WTC11 (cell line): ENCODE data around the gene U2AF2. TPM values are rescaled to one million over a fixed set of nuclear protein-coding genes. Genes with fewer than 3 reads are reported as not detected.

Experiments
- ATAC-seq: fragments of 200-7000 bp; cut with Tn5 transposase; 2 replicates; pipeline ENCODE4 v1.10.0; 2021; ENCODE audit warnings: mild to moderate bottlenecking, moderate library complexity
- CTCF ChIA-PET: fragments of 300-600 bp; sonication (Branson Sonifier 250); formaldehyde crosslinking; loops from one replicate; lab custom pipeline; 2021; ENCODE audit warnings: antibody characterized with exemption; lab: Charles Lee
- POLR2A ChIA-PET: fragments of 350-600 bp; sonication (Branson Sonifier 250); formaldehyde crosslinking; loops from one replicate; lab custom pipeline; 2021; ENCODE audit warnings: antibody characterized with exemption; lab: Charles Lee
- DNase-seq: peaks from one replicate; pipeline ENCODE4 v3.0.0; 2021; ENCODE audit warnings: low spot score
- H3K27ac Mint-ChIP-seq: 2 replicates; pipeline ENCODE4 v1.8.0; 2021; ENCODE audit warnings: mixed read lengths
- H3K27me3 Mint-ChIP-seq: 2 replicates; pipeline ENCODE4 v1.8.0; 2021; ENCODE audit warnings: low read depth, mild to moderate bottlenecking, moderate library complexity, mixed read lengths
- H3K36me3 Mint-ChIP-seq: 2 replicates; pipeline ENCODE4 v1.8.0; 2021; ENCODE audit warnings: mixed read lengths
- H3K4me1 Mint-ChIP-seq: 2 replicates; pipeline ENCODE4 v1.8.0; 2022; ENCODE audit warnings: mixed read lengths
- H3K4me3 Mint-ChIP-seq: 2 replicates; pipeline ENCODE4 v1.8.0; 2021; ENCODE audit warnings: mild to moderate bottlenecking, moderate library complexity, mixed read lengths
- H3K9me3 Mint-ChIP-seq: 2 replicates; pipeline ENCODE4 v1.8.0; 2021; ENCODE audit warnings: mixed read lengths
- ELF4 ChIP-seq: sonication (generic); formaldehyde crosslinking; IDR thresholded peaks from 2 replicates; pipeline ENCODE4 v1.8.1; 2022; ENCODE audit warnings: low read depth, mild to moderate bottlenecking, moderate library complexity, missing genetic modification reagents
- FOXP1 ChIP-seq: sonication (generic); formaldehyde crosslinking; IDR thresholded peaks from 2 replicates; pipeline ENCODE4 v1.8.0; 2022; ENCODE audit warnings: missing genetic modification reagents, mild to moderate bottlenecking, moderate library complexity, borderline replicate concordance
- MYBL2 ChIP-seq: sonication (generic); formaldehyde crosslinking; IDR thresholded peaks from 2 replicates; pipeline ENCODE4 v1.8.1; 2023; ENCODE audit warnings: mild to moderate bottlenecking, moderate library complexity, missing genetic modification reagents
- NFATC4 ChIP-seq: fragments of 250-450 bp; sonication (Bioruptor Pico); IDR thresholded peaks from 2 replicates; pipeline ENCODE4 v1.9.0; 2021; ENCODE audit warnings: mild to moderate bottlenecking
- NR1H2 ChIP-seq: sonication (generic); formaldehyde crosslinking; IDR thresholded peaks from 2 replicates; pipeline ENCODE4 v1.9.0; 2021; ENCODE audit warnings: mild to moderate bottlenecking, moderate library complexity, missing genetic modification reagents
- RELA ChIP-seq: sonication (generic); formaldehyde crosslinking; IDR thresholded peaks from 2 replicates; pipeline ENCODE4 v1.8.1; 2022; ENCODE audit warnings: missing genetic modification reagents, mild to moderate bottlenecking, borderline replicate concordance
- RORB ChIP-seq: fragments of 250-450 bp; sonication (Bioruptor Pico); IDR thresholded peaks from 2 replicates; pipeline ENCODE4 v1.9.0; 2021; ENCODE audit warnings: mild to moderate bottlenecking
- SMAD3 ChIP-seq: sonication (generic); formaldehyde crosslinking; IDR thresholded peaks from 2 replicates; pipeline ENCODE4 v1.8.0; 2022; ENCODE audit warnings: missing genetic modification reagents, mild to moderate bottlenecking, borderline replicate concordance
- TEAD1 ChIP-seq: sonication (generic); formaldehyde crosslinking; IDR thresholded peaks from 2 replicates; pipeline ENCODE4 v1.8.0; 2022; ENCODE audit warnings: mild to moderate bottlenecking, missing genetic modification reagents
- ZNF416 ChIP-seq: fragments of 250-450 bp; sonication (Bioruptor Pico); IDR thresholded peaks from 2 replicates; pipeline ENCODE4 v1.9.0; 2021; ENCODE audit warnings: mild to moderate bottlenecking, inconsistent platforms
- ZNF423 ChIP-seq: fragments of 250-450 bp; sonication (Bioruptor Pico); IDR thresholded peaks from 2 replicates; pipeline ENCODE4 v2.1.2; 2022; ENCODE audit warnings: mild to moderate bottlenecking, moderate library complexity
- total RNA-seq: library from RNA; stranded (reverse); gene quantifications from 3 replicates; pipeline ENCODE4 v1.2.3, GENCODE V29; 2021
- TF ChIP-seq, protein P1 (sequence below): fragments of 250-450 bp; sonication (Bioruptor Pico); IDR thresholded peaks from 2 replicates; pipeline ENCODE4 v1.8.0; 2021; ENCODE audit warnings: mild to moderate bottlenecking
- TF ChIP-seq, protein P2 (sequence below): fragments of 250-450 bp; sonication (Bioruptor Pico); IDR thresholded peaks from 2 replicates; pipeline ENCODE4 v1.9.0; 2021; ENCODE audit warnings: moderate library complexity, mild to moderate bottlenecking, inconsistent platforms, borderline replicate concordance
- TF ChIP-seq, protein P3 (sequence below): sonication (generic); formaldehyde crosslinking; IDR thresholded peaks from 2 replicates; pipeline ENCODE4 v1.8.0; 2022; ENCODE audit warnings: mild to moderate bottlenecking, missing genetic modification reagents
- TF ChIP-seq, protein P4 (sequence below): sonication (generic); formaldehyde crosslinking; conservative IDR thresholded peaks from 2 replicates; pipeline ENCODE4 v1.8.1; 2023; ENCODE audit warnings: mild to moderate bottlenecking, low read depth, missing genetic modification reagents, moderate library complexity
- TF ChIP-seq, protein P5 (sequence below): fragments of 250-450 bp; sonication (Bioruptor Pico); IDR thresholded peaks from 2 replicates; pipeline ENCODE4 v1.9.0; 2021; ENCODE audit warnings: mild to moderate bottlenecking, borderline replicate concordance
- TF ChIP-seq, protein P6 (sequence below): sonication (generic); formaldehyde crosslinking; conservative IDR thresholded peaks from 2 replicates; pipeline ENCODE4 v1.8.1; 2022; ENCODE audit warnings: mild to moderate bottlenecking, missing genetic modification reagents

The U2AF2 gene
- total RNA-seq, 1 experiment from 2014 or later = 302 TPM

DNA sequence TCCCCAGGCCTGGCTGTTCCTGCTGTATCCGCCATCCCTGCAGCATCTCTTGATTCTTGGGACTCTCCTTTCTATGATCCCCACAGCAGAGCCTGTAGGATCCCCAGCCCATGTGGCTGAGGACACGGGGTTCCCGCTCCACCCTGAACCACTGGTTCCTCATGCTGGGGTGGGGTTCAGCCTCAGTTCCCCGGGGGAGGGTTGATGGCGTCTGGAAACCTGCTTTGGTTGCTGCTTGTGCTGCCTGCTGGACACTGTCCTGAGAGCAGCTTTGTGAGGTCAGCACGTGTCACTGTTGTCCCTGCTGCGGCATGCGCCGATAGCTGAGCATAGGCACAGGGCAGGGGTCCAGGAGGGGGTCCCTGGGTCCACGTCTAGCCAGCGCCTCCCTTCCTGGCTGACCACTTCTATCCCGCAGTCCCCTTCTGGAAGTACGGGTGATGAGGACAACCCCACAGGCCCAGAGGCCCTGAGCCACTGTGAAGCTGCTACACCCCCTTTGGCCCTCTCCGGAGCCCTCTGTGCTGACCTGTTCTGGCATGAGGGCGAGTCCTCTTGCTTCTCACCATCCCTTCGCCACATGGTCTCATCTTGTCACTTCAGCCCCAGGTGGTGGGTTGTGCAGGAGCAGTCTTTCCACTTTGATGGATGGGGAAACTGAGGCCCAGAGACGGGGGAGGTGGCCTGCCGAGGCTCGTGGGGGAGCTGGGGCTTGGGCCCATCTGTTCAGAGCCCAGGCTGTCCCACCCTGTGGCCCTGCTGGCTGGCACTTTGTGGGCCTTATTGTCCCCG lies 25.7 kb downstream of the U2AF2 start:
- ATAC-seq (no peak), DNase-seq (no peak)
- Mint-ChIP-seq H3K4me1 (peaks cover 14% of the 10 kb centered on the region), H3K27ac (no peak overlapping the region), H3K36me3 (peaks cover 26% of the 10 kb centered on the region), H3K4me3 (no peak overlapping the region), H3K27me3 (no peaks in the 10 kb centered on the region), H3K9me3 (no peaks in the 10 kb centered on the region)
- CTCF ChIA-PET = no interaction called here
- TF ChIP-seq, protein P1, sequence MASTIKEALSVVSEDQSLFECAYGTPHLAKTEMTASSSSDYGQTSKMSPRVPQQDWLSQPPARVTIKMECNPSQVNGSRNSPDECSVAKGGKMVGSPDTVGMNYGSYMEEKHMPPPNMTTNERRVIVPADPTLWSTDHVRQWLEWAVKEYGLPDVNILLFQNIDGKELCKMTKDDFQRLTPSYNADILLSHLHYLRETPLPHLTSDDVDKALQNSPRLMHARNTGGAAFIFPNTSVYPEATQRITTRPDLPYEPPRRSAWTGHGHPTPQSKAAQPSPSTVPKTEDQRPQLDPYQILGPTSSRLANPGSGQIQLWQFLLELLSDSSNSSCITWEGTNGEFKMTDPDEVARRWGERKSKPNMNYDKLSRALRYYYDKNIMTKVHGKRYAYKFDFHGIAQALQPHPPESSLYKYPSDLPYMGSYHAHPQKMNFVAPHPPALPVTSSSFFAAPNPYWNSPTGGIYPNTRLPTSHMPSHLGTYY = no peak
- TF ChIP-seq ZNF423 (CRISPR knock-in tag) (no peak), RELA (CRISPR knock-in tag) (no peak), RORB (no peak), MYBL2 (CRISPR knock-in tag) (no peak), NR1H2 (CRISPR knock-in tag) (no peak), ZNF416 (CRISPR knock-in tag) (no peak), ELF4 (no peak), SMAD3 (CRISPR knock-in tag) (no peak), FOXP1 (no peak), TEAD1 (CRISPR knock-in tag) (no peak), NFATC4 (CRISPR knock-in tag) (no peak)
- TF ChIP-seq, protein P2, sequence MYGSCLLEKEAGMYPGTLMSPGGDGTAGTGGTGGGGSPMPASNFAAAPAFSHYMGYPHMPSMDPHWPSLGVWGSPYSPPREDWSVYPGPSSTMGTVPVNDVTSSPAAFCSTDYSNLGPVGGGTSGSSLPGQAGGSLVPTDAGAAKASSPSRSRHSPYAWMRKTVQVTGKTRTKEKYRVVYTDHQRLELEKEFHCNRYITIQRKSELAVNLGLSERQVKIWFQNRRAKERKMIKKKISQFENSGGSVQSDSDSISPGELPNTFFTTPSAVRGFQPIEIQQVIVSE (CRISPR knock-in tag) = no peak
- TF ChIP-seq, protein P3, sequence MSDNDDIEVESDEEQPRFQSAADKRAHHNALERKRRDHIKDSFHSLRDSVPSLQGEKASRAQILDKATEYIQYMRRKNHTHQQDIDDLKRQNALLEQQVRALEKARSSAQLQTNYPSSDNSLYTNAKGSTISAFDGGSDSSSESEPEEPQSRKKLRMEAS (CRISPR knock-in tag) = no peak
- TF ChIP-seq, protein P4, sequence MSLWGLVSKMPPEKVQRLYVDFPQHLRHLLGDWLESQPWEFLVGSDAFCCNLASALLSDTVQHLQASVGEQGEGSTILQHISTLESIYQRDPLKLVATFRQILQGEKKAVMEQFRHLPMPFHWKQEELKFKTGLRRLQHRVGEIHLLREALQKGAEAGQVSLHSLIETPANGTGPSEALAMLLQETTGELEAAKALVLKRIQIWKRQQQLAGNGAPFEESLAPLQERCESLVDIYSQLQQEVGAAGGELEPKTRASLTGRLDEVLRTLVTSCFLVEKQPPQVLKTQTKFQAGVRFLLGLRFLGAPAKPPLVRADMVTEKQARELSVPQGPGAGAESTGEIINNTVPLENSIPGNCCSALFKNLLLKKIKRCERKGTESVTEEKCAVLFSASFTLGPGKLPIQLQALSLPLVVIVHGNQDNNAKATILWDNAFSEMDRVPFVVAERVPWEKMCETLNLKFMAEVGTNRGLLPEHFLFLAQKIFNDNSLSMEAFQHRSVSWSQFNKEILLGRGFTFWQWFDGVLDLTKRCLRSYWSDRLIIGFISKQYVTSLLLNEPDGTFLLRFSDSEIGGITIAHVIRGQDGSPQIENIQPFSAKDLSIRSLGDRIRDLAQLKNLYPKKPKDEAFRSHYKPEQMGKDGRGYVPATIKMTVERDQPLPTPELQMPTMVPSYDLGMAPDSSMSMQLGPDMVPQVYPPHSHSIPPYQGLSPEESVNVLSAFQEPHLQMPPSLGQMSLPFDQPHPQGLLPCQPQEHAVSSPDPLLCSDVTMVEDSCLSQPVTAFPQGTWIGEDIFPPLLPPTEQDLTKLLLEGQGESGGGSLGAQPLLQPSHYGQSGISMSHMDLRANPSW = no peak
- TF ChIP-seq, protein P5, sequence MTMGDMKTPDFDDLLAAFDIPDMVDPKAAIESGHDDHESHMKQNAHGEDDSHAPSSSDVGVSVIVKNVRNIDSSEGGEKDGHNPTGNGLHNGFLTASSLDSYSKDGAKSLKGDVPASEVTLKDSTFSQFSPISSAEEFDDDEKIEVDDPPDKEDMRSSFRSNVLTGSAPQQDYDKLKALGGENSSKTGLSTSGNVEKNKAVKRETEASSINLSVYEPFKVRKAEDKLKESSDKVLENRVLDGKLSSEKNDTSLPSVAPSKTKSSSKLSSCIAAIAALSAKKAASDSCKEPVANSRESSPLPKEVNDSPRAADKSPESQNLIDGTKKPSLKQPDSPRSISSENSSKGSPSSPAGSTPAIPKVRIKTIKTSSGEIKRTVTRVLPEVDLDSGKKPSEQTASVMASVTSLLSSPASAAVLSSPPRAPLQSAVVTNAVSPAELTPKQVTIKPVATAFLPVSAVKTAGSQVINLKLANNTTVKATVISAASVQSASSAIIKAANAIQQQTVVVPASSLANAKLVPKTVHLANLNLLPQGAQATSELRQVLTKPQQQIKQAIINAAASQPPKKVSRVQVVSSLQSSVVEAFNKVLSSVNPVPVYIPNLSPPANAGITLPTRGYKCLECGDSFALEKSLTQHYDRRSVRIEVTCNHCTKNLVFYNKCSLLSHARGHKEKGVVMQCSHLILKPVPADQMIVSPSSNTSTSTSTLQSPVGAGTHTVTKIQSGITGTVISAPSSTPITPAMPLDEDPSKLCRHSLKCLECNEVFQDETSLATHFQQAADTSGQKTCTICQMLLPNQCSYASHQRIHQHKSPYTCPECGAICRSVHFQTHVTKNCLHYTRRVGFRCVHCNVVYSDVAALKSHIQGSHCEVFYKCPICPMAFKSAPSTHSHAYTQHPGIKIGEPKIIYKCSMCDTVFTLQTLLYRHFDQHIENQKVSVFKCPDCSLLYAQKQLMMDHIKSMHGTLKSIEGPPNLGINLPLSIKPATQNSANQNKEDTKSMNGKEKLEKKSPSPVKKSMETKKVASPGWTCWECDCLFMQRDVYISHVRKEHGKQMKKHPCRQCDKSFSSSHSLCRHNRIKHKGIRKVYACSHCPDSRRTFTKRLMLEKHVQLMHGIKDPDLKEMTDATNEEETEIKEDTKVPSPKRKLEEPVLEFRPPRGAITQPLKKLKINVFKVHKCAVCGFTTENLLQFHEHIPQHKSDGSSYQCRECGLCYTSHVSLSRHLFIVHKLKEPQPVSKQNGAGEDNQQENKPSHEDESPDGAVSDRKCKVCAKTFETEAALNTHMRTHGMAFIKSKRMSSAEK = no peak
- TF ChIP-seq, protein P6, sequence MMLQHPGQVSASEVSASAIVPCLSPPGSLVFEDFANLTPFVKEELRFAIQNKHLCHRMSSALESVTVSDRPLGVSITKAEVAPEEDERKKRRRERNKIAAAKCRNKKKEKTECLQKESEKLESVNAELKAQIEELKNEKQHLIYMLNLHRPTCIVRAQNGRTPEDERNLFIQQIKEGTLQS (CRISPR knock-in tag) = no peak
- POLR2A ChIA-PET = no interaction called here
